Stimulated activated CD4-positive, alpha-beta T cell treated with anti-CD3 and anti-CD28 coated beads, Interleukin-2, amount 100 ng/mL, for 24 hours (primary cell): Measurements from ENCODE around the gene HSPA1A.
"Not testable (repeated sequence)": the region's sequence is repeated elsewhere in the genome, so short reads cannot be mapped to it uniquely, and the experiment has no call there.

Experiments
- DNase-seq, 2 donors: peaks; one replicate each; pipeline ENCODE4 v3.0.0-alpha.2; 2020

The HSPA1A gene

GRCh38 chr6:31813465-31813849 is 1.9 kb upstream of the HSPA1A start:
- DNase-seq: no peak

GRCh38 chr6:31814677-31815024 is 692 bp upstream of the HSPA1A start:
- DNase-seq: peak; percentile 74 to 75

- peak in 1 of 2 donors; percentile 14 for DNase-seq
Observed at GRCh38 chr6:31817133-31817928, 2.0 kb downstream of the HSPA1A start.

GRCh38 chr6:31817929-31818511 is 2.7 kb downstream of the HSPA1A start:
- not testable (repeated sequence) for DNase-seq

- DNase-seq: no peak
Observed at GRCh38 chr6:31819871-31820299, 4.5 kb downstream of the HSPA1A start.

- not testable (repeated sequence) for DNase-seq
Observed at GRCh38 chr6:31820399-31820798, 5.1 kb downstream of the HSPA1A start.

GRCh38 chr6:31821301-31822035 is 6.1 kb downstream of the HSPA1A start:
- DNase-seq: peak; percentile 78 to 82

GRCh38 chr6:31822036-31822821 is 6.9 kb downstream of the HSPA1A start:
- DNase-seq: peak; percentile 65 to 70

- not testable (repeated sequence) for DNase-seq
Observed at GRCh38 chr6:31823592-31824196, 8.4 kb downstream of the HSPA1A start.

GRCh38 chr6:31825553-31825952 is 10.2 kb downstream of the HSPA1A start:
- no peak for DNase-seq

- DNase-seq: peak in 1 of 2 donors; percentile 58
Observed at GRCh38 chr6:31826793-31827285, 11.5 kb downstream of the HSPA1A start.

GRCh38 chr6:31827286-31828079 is 12.1 kb downstream of the HSPA1A start, which contains the start of gene HSPA1B:
HSPA1B (plus strand) TSS chr6:31827738; CDS start chr6:31827951, 213 bp downstream.
- peak; percentile 91 to 93 for DNase-seq

GRCh38 chr6:31829633-31830283 is 14.4 kb downstream of the HSPA1A start:
- DNase-seq: no peak

- DNase-seq: no peak
Observed at GRCh38 chr6:31830886-31831335, 15.6 kb downstream of the HSPA1A start.

- no peak for DNase-seq
Observed at GRCh38 chr6:31831350-31832215, 16.2 kb downstream of the HSPA1A start.

- peak; percentile 81 to 86 for DNase-seq
Observed at GRCh38 chr6:31834367-31835250, 19.3 kb downstream of the HSPA1A start.

GRCh38 chr6:31836047-31836473 is 20.7 kb downstream of the HSPA1A start:
- DNase-seq: peak in 1 of 2 donors; percentile 22
